HG03045 (cell line): Measurements from ENCODE around the gene FAM53A.

Experiments used
- ATAC-seq: cut with Tn5 transposase; IDR thresholded peaks from one replicate; pipeline ENCODE4 v1.9.1; 2021; ENCODE audit warnings: mild to moderate bottlenecking, moderate library complexity; ENCODE audit not compliant: unreplicated experiment

The FAM53A gene, protein sequence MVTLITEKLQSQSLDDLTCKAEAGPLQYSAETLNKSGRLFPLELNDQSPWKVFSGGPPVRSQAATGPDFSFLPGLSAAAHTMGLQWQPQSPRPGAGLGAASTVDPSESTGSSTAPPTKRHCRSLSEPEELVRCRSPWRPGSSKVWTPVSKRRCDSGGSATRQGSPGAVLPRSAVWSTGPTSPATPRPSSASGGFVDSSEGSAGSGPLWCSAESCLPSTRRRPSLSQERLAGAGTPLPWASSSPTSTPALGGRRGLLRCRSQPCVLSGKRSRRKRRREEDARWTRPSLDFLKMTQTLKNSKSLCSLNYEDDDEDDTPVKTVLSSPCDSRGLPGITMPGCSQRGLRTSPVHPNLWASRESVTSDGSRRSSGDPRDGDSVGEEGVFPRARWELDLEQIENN

GRCh38 chr4:1683736-1684505 lies at the start of gene FAM53A:
Gene FAM53A, minus strand, starts transcription at chr4:1684313. Its CDS starts 15,572 bp downstream, at chr4:1668741.
- ATAC-seq, result peak; percentile 86

DNA sequence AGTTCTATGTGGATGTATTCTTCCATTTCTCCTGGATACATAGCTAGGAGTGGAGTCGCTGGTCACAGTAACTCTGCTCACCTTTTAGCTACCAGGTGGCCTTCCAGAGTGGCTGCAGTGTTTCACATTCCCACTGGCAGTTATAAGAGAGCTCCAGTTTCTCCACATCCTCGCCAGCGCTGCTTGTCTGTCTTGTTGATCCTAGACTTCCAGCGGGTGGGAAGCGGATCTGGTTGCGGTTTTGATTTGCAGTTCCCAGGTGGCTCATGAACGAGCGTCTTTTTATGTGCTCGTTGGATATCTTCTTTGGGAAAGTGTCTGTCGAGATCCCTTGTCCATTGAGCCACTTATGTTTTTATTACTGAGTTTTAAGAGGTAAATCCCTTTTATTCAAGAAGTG lies 48.8 kb upstream of the FAM53A start:
- ATAC-seq, result no peak

DNA sequence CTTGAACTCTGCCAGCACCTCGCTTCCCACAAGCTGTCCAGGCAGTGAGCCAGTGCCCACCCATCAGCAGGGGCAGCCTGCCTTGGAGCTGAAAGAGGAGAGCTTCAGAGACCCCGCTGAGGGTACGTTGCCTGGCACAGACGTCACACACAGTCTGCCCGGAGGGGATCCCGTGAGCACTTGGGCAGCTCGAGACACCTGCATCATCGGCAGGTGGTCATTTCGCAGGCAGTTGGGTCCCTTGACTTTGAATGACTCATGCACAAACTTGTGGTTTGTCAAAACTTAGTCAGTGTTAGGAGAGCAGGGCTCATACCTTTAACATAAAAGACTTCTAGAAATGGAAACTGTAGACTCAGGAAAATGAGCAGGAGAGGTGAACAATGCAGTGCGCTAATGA lies 47.1 kb upstream of the FAM53A start:
- no peak for ATAC-seq

GRCh38 chr4:1730532-1731135 lies 46.5 kb upstream of the FAM53A start:
- no peak for ATAC-seq

DNA sequence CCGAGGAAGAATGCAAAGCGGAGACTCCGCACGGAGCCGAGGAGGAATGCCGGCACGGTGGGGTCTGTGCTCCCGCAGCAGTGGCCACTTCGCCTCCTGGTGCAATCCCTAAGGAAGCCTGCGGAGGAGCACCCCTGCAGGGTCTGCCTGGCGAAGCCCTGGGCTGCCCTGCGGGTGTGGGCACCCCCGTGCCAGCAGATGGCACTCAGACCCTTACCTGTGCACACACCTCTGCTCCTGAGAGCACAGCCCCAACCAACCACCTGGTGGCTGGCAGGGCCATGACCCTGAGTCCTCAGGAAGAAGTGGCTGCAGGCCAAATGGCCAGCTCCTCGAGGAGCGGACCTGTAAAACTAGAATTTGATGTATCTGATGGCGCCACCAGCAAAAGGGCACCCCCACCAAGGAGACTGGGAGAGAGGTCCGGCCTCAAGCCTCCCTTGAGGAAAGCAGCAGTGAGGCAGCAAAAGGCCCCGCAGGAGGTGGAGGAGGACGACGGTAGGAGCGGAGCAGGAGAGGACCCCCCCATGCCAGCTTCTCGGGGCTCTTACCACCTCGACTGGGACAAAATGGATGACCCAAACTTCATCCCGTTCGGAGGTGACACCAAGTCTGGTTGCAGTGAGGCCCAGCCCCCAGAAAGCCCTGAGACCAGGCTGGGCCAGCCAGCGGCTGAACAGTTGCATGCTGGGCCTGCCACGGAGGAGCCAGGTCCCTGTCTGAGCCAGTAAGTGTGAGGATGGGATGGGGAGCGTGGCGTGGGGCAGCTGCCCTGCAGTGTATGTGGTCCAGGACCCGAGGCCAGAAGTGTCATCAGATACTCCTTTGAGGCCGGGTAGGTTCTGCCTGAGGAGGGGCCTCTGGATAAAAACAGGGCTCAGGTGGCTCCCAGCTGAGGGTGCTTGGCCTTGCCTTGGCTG lies 44.2 kb upstream of the FAM53A start:
- ATAC-seq, result no peak

- ATAC-seq, result no peak
These were observed 43.3 kb upstream of the FAM53A start for GRCh38 chr4:1727117-1728031.

DNA sequence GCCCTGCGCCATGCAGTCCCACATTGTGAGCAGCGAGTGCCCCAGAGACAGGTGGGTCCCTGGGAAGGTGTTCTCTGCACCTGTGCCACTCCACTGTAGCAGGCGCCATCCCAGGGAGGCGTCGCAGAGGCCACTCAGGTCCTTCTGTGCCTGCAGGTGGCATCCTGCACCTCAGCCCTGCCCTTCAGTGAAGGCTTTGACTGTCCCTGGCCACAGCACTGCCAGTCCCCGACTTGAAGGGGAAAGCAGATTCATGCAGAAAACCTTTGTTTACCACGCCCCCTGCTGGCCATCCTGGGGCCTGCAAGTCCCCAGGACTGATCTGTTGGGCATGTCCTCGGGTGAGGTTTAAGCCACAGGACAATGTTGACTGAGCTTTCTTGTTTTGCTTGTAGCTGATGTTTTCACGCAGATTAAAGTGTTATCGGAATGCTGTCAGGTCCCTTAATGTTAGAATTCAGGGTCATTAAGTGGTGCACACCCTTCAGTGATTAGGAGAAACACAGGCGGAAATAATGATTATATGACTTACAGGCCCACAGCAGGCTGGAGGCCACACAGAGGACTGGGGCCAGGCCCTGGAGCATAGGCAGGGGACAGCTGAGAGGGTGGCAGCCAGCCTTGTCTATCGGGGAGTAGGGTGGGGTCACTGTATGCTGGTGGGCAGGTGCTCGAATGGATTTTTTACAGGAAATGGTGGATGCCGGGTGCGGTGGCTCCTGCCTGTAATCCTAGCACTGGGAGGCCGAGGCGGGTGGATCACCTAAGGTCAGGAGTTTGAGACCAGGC lies 42.2 kb upstream of the FAM53A start:
- ATAC-seq, result no peak

- ATAC-seq, result no peak
These were observed 41.4 kb upstream of the FAM53A start for GRCh38 chr4:1725521-1725920.

DNA sequence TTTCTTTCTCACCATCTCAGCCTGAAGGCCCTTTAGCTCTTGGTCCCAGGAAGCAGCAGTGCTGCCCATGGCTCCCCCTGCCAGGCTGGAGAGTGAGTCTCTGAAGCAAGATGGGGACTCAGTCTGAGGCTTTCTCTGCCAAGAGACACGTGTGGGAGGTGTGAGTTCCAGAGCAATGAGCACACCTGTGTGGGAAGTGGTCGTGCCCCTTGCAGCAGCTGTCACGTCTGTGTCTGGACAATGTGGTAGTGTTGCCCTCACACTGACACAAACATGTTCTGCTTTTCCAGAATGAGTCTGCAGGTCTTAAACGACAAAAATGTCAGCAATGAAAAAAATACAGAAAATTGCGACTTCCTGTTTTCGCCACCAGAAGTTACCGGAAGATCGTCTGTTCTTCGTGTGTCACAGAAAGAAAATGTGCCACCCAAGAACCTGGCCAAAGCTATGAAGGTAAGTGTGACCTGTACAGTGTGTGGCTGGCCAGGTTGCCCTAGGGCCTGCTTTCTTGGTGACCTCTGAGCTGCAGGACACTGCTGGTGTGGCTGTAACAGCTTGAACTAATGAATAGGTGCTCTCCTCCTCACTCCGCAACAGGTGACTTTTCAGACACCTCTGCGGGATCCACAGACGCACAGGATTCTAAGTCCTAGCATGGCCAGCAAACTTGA lies 39.2 kb upstream of the FAM53A start:
- no peak for ATAC-seq

DNA sequence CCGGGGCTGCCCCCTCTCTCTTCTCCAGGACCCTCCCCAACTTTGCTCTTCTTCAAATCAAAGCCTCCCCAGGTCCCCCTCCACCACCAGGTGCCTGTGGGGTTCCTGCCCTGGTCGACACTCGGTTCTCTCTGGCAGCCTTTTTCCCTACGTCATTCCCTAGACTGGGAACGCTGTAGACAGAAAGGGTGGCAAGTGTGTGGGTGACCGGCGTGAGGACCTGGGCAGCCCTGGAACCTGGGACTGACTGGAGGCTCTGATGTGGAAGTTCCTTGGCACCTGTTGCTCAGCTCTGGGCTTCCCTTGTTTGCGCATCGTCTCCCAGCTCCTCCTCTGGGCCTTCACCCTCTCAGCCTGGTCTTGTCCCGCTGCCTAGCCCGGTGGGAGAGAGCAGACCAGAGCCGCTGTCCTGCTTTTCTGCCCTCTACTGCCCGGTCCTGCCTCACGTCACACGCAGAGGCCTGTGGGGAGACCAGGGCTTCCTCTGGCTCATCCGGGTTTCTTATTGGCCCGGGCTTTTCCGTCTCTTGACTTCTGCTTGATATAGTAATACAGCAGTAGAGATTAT lies 38.5 kb upstream of the FAM53A start:
- no peak for ATAC-seq

- no peak for ATAC-seq
These were observed 37.8 kb upstream of the FAM53A start for GRCh38 chr4:1721666-1722550.

DNA sequence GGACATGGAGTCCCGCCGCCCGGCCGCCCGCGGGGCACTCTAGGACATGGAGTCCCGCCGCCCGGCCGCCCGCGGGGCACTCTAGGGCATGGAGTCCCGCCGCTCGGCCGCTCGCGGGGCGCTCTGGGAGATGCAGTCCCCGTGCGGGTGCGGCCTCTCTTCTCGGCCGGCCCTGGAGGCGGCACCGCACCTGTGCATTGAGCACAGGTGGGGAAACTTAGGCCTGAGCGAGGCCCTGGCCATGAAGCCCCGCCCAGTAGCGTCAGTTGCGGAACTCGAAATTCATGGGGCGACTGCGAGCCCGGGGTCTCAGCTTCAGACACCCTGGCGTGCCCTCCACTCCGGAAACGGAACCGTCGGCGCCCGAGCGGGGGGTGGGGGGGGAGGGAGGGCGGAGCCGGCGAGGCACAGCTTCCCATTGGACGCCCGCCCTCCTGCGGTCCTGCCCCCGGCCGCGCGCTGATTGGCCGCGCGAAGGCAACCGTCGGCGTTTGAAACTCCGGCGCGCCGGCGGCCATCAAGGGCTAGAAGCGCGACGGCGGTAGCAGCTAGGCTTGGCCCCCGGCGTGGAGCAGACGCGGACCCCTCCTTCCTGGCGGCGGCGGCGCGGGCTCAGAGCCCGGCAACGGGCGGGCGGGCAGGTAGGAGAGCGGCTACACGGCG lies 37.0 kb upstream of the FAM53A start, which contains the start of the genes TACC3 and TMEM129:
TACC3 (plus strand) TSS at position 519 of the 663 bp plus-strand sequence. CDS start 1,901 bp downstream, outside the sequence.
TMEM129 (minus strand) TSS at position 321 of the 663 bp plus-strand sequence. CDS start 486 bp downstream, outside the sequence.
- ATAC-seq, result peak; percentile 74

DNA sequence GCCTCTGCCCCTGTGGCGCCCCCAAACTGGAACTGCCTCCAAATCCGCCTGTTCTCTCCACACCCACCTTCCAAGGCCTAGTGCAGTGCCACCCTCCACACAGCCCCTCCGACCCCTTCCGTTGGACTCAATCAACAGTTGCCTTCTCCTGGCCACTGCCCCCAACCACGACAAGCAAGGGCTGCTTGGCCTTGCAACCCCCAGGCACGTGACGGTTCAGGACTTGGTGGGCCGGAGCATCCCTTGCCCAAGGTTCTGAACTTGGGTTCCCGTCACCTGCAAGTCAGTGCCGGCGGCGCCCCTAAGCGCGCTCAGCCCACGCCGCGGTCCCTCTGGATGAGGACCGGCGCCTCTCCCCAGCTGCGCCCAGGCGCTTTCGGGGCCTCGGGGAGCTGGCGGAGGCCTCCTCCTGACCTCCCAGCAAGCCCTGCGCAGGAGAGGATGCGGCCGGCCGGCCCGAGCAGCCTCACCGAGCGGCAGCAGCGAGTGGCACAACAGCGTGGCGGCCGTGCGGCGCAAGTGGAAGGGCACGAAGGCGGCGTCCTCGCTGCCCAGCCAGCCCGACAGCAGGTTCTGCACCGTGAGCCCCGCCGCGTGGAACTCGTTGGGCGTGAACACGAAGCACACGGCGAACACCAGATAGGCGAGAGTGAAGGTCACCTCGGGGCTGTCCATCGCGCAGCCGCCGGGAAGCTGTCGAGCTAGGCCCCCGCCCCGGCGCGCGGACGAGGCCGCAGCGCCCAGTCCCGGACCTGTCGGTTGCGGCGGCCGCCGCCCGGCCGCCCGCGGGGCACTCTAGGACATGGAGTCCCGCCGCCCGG lies 36.3 kb upstream of the FAM53A start:
- ATAC-seq, result peak; percentile 17

- no peak for ATAC-seq
These were observed 34.2 kb upstream of the FAM53A start for GRCh38 chr4:1718095-1718850.
